Mucosa of stomach (tissue), 1 donor: ENCODE data around the gene EVL.

ENCODE experiments used
- H3K27me3 ChIP-seq: one replicate; pipeline ENCODE4 v1.7.0; 2013; ENCODE audit warnings: mild to moderate bottlenecking, low read length; ENCODE audit not compliant: control insufficient read depth, insufficient read depth
- H3K36me3 ChIP-seq: one replicate; pipeline ENCODE4 v1.7.0; 2013; ENCODE audit warnings: low read length; ENCODE audit not compliant: control insufficient read depth, insufficient read depth
- H3K4me1 ChIP-seq: one replicate; pipeline ENCODE4 v1.7.0; 2013; ENCODE audit warnings: mild to moderate bottlenecking, low read length; ENCODE audit not compliant: control insufficient read depth, insufficient read depth
- H3K4me3 ChIP-seq: one replicate; pipeline ENCODE4 v1.7.0; 2013; ENCODE audit warnings: low read length
- H3K9ac ChIP-seq: one replicate; pipeline ENCODE4 v1.7.0; 2013; ENCODE audit warnings: mild to moderate bottlenecking, low read length, moderate library complexity
- H3K9me3 ChIP-seq: one replicate; pipeline ENCODE4 v1.7.0; 2013; ENCODE audit warnings: mild to moderate bottlenecking, low read length, moderate library complexity; ENCODE audit not compliant: control insufficient read depth
- donor health status: Pancreatic carcinoma.

EVL gene

GRCh38 chr14:100109594-100109955 is 44.4 kb downstream of the EVL start:
- Histone ChIP-seq H3K9me3 (no peaks in the 10 kb centered on the region), H3K4me3 (no peak overlapping the region), H3K36me3 (no peaks in the 10 kb centered on the region), H3K9ac (no peak overlapping the region), H3K4me1 (peaks cover 12% of the 10 kb centered on the region), H3K27me3 (no peaks in the 10 kb centered on the region)

DNA sequence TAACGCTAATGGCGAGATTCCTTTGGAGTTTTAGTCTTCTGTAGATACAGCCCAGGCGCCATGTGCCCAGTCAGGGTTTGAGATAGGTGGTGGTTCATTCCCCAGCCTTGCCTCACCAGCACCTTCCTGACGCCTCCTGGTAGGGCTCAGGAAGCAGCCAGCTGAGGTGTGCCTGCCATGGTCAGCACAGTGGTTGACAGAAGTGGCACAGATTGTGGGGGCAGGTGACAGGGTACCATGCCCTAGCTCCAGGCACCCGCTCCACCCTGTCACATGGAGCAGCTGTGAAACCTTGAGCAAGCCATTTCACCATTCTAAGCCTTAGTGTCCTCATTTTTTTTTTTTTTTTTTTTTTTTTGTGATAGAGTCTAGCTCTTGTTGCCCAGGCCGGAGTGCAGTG is 45.6 kb downstream of the EVL start:
- Histone ChIP-seq H3K4me3 (no peak overlapping the region), H3K9ac (no peak overlapping the region), H3K27me3 (no peaks in the 10 kb centered on the region), H3K36me3 (no peaks in the 10 kb centered on the region), H3K4me1 (peaks cover 7% of the 10 kb centered on the region), H3K9me3 (no peaks in the 10 kb centered on the region)

DNA sequence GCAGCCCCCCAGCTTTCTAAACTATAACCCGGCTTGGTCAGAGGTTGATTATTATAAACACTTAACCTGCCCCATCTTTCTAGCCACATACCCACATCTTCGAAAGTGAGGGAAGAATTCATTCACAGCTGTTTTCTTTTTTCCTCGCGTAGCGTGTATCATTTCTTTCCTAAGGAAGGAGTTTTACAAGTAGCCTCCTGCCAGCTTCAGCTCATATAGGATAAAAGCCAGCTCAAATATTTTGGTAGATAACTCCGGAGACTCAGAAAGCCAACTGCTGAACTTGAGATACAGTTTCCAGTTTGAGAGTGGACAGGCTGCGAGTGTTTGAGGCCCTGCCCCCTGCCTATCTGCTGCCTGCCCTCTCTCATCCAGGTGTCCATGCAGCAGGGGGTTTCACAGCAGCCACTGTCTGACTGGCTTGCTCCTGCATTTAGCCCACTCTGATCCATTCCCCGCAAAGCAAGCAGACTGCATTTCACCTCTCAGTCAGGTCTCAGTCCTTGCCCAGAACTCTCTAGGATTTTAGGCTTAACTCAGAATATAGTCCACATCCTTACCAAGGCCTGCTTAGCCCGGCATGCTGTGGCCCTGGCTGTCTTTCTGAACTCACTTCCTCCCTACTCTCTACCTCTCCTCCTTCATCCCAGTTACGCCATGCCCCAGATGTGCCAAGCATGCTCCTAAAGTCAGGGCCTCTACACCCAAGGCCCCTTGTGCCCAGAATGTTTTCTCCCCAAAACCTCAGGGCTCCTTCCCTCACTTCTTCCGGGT is 46.9 kb downstream of the EVL start:
- H3K9me3 ChIP-seq = no peaks in the 10 kb centered on the region
- H3K4me1 ChIP-seq = peaks cover 7% of the 10 kb centered on the region
- H3K4me3 ChIP-seq = no peak overlapping the region
- no peak overlapping the region for H3K9ac ChIP-seq
- no peaks in the 10 kb centered on the region for H3K36me3 ChIP-seq
- no peaks in the 10 kb centered on the region for H3K27me3 ChIP-seq

GRCh38 chr14:100114109-100114765 is 49.0 kb downstream of the EVL start:
- H3K9me3 ChIP-seq = no peaks in the 10 kb centered on the region
- no peaks in the 10 kb centered on the region for H3K4me1 ChIP-seq
- no peak overlapping the region for H3K9ac ChIP-seq
- H3K4me3 ChIP-seq = no peak overlapping the region
- no peaks in the 10 kb centered on the region for H3K27me3 ChIP-seq
- H3K36me3 ChIP-seq = no peaks in the 10 kb centered on the region

GRCh38 chr14:100115236-100115635 is 50.0 kb downstream of the EVL start:
- H3K27me3 ChIP-seq = no peaks in the 10 kb centered on the region
- no peaks in the 10 kb centered on the region for H3K4me1 ChIP-seq
- no peak overlapping the region for H3K9ac ChIP-seq
- H3K9me3 ChIP-seq = no peaks in the 10 kb centered on the region
- H3K36me3 ChIP-seq = no peaks in the 10 kb centered on the region
- no peak overlapping the region for H3K4me3 ChIP-seq

DNA sequence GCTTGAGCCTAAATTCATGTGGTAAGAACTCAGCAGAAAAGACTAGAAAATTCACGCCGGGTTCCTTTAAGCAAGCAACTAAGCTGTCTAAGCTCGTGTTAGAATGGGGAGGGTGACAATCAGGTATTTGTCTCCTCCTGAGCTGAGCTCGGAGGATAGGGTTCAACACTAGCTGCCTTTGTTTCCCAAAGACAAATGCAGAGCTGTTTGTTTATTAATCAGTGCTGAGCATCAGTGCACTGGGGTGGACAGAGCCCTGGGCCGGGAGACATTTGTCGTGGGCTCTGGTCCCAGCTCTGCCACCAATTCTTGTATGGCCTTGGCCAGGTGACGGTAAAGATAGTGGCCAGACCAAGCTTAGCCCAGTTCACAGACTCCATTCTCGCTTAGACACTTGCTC is 50.5 kb downstream of the EVL start:
- Histone ChIP-seq H3K36me3 (no peaks in the 10 kb centered on the region), H3K9ac (no peak overlapping the region), H3K4me3 (no peak overlapping the region), H3K9me3 (no peaks in the 10 kb centered on the region), H3K27me3 (no peaks in the 10 kb centered on the region), H3K4me1 (no peaks in the 10 kb centered on the region)

DNA sequence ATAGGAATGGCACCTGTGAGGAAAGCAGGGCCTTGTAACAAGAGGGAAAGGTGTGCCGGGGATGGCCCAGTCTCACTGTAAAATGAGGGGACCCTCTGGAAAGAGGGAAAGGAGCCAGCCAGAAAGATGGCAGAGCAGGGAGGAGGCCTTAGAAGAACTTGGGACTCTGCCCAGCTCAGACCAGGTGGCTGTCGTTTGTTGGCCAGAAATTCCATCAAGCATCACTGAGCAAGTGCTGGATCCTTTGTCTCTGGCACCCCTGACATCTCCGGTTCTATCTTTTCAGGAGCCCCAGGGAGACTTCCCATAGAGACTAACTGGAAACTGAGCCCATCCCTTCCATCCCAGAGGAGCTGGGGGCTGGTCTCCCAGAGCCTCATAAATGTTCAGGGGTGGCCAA is 50.9 kb downstream of the EVL start:
- H3K9ac ChIP-seq = no peak overlapping the region
- no peaks in the 10 kb centered on the region for H3K36me3 ChIP-seq
- H3K9me3 ChIP-seq = no peaks in the 10 kb centered on the region
- H3K4me3 ChIP-seq = no peak overlapping the region
- no peaks in the 10 kb centered on the region for H3K4me1 ChIP-seq
- no peaks in the 10 kb centered on the region for H3K27me3 ChIP-seq

GRCh38 chr14:100117026-100117425 is 51.8 kb downstream of the EVL start:
- Histone ChIP-seq H3K36me3 (no peaks in the 10 kb centered on the region), H3K27me3 (no peaks in the 10 kb centered on the region), H3K4me1 (no peaks in the 10 kb centered on the region), H3K9me3 (no peaks in the 10 kb centered on the region), H3K9ac (no peak overlapping the region), H3K4me3 (no peak overlapping the region)

DNA sequence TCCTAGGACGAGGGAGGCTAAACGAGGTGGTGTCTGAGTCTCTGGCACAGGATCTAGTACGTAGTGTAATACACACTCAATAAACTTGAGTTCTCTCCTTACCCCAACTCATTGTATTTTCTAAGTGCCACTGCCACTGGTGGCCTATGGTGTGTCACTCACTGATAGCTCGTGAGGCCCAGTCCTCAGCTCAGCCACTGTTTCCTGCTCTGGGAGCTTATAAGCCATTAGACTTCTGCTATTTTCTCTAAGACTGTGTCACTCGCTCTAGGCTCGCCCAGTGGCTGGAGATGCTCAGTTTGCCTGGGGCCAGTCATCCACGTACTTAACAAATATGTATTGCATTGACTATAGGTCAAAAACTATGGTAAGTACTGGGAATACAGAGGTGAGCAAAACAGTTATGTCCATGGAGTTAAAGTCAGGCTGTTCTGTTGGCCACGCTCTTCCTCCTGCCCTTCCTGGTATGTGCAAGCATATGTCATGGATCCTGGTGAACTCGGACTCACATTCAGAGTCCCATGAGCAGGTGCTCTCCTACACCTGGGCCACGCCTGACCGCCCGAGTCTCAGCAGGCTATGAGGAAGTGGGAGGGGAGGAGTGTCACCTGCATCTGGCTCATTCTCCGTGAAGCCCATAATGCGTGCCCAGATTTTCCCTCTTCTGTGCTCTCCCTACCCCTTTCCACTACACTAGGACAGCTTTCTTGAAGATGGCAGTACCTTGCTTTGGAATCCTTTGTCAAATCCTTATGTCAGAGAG is 52.6 kb downstream of the EVL start:
- H3K9ac ChIP-seq = no peak overlapping the region
- H3K36me3 ChIP-seq = no peaks in the 10 kb centered on the region
- no peaks in the 10 kb centered on the region for H3K4me1 ChIP-seq
- no peaks in the 10 kb centered on the region for H3K9me3 ChIP-seq
- H3K4me3 ChIP-seq = no peak overlapping the region
- no peaks in the 10 kb centered on the region for H3K27me3 ChIP-seq

- H3K4me1 ChIP-seq = no peaks in the 10 kb centered on the region
- no peaks in the 10 kb centered on the region for H3K9me3 ChIP-seq
- no peak overlapping the region for H3K9ac ChIP-seq
- no peak overlapping the region for H3K4me3 ChIP-seq
- no peaks in the 10 kb centered on the region for H3K27me3 ChIP-seq
- no peaks in the 10 kb centered on the region for H3K36me3 ChIP-seq
Observed at GRCh38 chr14:100118396-100119011, 53.3 kb downstream of the EVL start.

DNA sequence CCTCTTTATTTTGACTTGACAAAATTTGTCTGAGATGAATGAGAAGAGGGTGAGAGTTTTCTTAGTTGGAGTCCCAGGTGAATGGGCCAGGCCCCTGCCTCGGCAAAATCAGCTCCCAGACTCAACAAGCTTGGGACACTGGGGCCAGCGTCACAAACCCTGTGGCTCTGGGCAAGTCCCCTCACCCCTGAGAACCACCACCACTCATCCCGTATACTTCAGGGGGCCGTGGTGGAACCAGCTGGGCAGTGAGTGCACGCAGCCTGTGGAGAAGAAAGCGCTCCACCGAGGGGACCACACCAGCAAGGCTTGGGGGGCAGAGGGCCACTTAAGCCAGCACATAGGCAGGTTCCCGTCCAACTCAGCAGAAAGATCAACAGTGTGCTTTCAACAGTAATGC is 54.0 kb downstream of the EVL start:
- Histone ChIP-seq H3K4me1 (no peaks in the 10 kb centered on the region), H3K9ac (no peak overlapping the region), H3K36me3 (no peaks in the 10 kb centered on the region), H3K4me3 (no peak overlapping the region), H3K27me3 (no peaks in the 10 kb centered on the region), H3K9me3 (no peaks in the 10 kb centered on the region)
